ENCODE results near the gene SMC2.

The SMC2 gene

DNA sequence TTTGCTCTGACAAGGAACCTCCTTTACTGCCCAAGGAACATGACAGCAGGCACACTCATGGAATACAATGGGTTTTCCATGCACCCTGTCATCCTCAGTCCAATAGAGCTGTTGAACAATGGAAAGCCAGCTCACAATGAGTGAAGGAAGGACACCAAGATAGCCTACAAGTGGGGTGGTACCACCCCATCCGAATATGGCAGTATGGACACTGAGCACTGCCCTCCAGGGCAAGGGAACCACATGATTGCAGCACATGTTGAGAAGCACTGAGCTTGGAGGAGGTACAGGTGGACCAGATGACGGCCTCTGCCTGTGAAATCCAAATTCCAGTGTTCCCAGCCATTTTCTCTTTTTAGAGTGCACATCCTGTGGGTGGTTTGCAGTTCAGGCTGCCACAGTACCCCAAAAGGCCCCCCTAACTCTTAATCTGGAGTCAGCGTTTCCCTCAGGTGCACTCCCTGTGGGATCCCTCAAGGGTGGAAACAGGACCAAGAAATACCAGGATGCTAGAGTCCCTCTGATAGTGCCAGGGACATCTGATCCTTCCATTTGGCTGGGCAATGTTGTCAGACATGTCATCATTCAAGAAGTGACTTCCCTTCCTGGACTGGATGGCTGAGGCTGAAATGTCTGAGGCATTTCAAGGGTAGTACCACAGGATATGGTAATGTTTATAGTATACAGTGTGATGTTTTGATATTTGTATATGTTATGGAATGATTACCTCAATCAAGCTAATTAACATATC is 48.9 kb downstream of the SMC2 start:
- TF ChIP-seq, protein P1, sequence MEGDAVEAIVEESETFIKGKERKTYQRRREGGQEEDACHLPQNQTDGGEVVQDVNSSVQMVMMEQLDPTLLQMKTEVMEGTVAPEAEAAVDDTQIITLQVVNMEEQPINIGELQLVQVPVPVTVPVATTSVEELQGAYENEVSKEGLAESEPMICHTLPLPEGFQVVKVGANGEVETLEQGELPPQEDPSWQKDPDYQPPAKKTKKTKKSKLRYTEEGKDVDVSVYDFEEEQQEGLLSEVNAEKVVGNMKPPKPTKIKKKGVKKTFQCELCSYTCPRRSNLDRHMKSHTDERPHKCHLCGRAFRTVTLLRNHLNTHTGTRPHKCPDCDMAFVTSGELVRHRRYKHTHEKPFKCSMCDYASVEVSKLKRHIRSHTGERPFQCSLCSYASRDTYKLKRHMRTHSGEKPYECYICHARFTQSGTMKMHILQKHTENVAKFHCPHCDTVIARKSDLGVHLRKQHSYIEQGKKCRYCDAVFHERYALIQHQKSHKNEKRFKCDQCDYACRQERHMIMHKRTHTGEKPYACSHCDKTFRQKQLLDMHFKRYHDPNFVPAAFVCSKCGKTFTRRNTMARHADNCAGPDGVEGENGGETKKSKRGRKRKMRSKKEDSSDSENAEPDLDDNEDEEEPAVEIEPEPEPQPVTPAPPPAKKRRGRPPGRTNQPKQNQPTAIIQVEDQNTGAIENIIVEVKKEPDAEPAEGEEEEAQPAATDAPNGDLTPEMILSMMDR (IDR thresholded peaks at IDR 0.05; ENCODE audit: unreplicated experiment in 3 of 3) = no peak
- Mint-ChIP-seq H3K36me3 (ENCODE audit: low read depth) (peaks cover 52% of the 10 kb centered on the region), H3K27me3 (ENCODE audit: low read depth) (no peaks in the 10 kb centered on the region), H3K4me3 (no peak overlapping the region), H3K4me1 (no peaks in the 10 kb centered on the region), H3K9me3 (no peaks in the 10 kb centered on the region), H3K27ac (no peak overlapping the region)

DNA sequence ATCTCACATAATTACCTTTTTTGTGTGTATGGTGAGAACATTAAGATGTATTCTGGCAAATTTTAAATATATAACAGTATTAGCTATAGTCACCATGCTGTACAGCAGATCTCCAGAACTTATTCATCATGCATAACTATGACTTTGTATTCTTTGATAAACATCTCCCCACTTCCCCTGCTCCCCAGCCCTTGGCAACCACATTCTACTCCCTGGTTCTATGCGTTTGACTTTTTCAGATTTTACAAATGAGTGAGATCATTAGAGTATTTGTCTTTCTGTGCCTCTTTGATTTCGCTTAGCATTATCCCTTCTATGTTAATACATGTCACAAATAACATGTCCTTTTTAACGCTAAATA is 49.4 kb downstream of the SMC2 start:
- Mint-ChIP-seq H3K27ac (no peak overlapping the region), H3K27me3 (ENCODE audit: low read depth) (no peaks in the 10 kb centered on the region), H3K4me1 (no peaks in the 10 kb centered on the region), H3K4me3 (no peak overlapping the region), H3K9me3 (no peaks in the 10 kb centered on the region), H3K36me3 (ENCODE audit: low read depth) (peaks cover 47% of the 10 kb centered on the region)
- TF ChIP-seq, protein P1 (IDR thresholded peaks at IDR 0.05; ENCODE audit: unreplicated experiment in 3 of 3) = no peak

DNA sequence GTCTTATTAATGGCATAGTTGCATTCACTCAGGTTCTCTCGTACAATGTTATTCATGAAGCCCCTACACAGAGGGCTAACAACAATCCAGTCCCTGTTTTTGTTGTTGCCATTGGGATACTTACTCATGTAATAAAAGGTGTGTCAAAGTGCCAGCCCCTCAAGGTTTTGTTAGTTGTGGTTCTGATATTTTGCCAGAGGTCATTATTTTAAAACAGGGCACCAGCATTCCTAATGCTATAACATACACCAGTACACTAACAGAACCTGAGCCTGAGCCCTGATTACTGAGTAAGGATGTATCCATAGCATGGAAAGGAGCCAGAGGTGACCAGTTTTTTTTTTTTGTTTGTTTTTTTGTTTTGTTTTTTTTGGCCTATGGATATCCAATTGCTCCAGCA is 50.2 kb downstream of the SMC2 start:
- Mint-ChIP-seq H3K4me1 (no peaks in the 10 kb centered on the region), H3K27me3 (ENCODE audit: low read depth) (no peaks in the 10 kb centered on the region), H3K4me3 (no peak overlapping the region), H3K9me3 (no peaks in the 10 kb centered on the region), H3K36me3 (ENCODE audit: low read depth) (peaks cover 40% of the 10 kb centered on the region), H3K27ac (no peak overlapping the region)
- TF ChIP-seq, protein P1 (IDR thresholded peaks at IDR 0.05; ENCODE audit: unreplicated experiment in 3 of 3) = no peak

DNA sequence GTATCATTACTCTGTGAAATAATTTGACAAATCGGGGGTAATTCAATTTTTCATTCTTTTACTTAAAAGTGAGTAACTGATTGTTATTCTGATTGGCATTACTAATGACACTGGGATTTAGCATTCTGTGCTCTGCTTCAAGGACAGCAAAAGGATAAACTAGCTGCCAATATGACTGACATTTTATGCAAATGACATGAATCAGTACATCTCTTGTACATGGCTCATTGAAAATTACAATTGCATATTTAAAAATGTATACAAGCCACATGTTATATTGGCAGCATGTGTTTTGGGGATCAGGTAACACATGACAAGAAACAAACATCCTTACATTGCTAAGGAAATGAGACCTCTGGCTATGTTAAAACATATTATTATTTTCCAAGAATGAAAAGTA is 79.0 kb downstream of the SMC2 start:
- TF ChIP-seq, protein P1 (IDR thresholded peaks at IDR 0.05; ENCODE audit: unreplicated experiment in 3 of 3) = no peak
- H3K9me3 Mint-ChIP-seq = peaks cover 4% of the 10 kb centered on the region
- no peaks in the 10 kb centered on the region for H3K27me3 Mint-ChIP-seq (ENCODE audit: low read depth)
- H3K4me3 Mint-ChIP-seq = no peak overlapping the region
- H3K4me1 Mint-ChIP-seq = no peaks in the 10 kb centered on the region
- no peaks in the 10 kb centered on the region for H3K36me3 Mint-ChIP-seq (ENCODE audit: low read depth)
- no peak overlapping the region for H3K27ac Mint-ChIP-seq

DNA sequence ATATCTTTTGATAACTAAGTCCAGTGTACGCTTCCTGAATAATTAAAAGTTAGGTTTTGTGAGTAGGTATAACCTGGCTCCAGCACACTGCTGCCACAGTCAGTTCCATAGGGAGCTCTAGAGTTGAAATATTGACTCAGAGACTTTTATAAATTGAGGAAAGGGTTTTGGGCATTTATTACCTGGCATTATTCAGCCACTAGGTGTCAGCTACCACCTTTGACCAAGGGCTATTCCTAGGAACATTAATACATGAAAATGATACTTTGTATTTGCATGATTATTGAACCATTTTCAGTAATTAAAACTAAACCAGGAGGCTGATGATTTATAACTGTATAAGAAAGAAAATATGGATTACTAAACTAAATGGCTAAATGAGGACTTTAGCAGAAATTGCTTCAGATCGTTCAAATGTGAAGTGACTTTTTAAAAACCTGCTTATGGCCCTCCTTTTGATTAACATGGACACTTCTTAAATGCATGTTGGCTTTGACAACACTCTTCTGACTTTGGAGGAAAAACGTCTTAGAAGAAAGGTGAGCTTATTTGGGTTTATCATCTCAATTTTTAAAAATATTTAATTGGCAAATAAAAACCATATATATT is 83.0 kb downstream of the SMC2 start:
- no peaks in the 10 kb centered on the region for H3K9me3 Mint-ChIP-seq
- H3K27ac Mint-ChIP-seq = no peak overlapping the region
- TF ChIP-seq, protein P1 (IDR thresholded peaks at IDR 0.05; ENCODE audit: unreplicated experiment in 3 of 3) = peak; percentile 23 to 38 (median 34)
- no peaks in the 10 kb centered on the region for H3K36me3 Mint-ChIP-seq (ENCODE audit: low read depth)
- H3K27me3 Mint-ChIP-seq (ENCODE audit: low read depth) = no peaks in the 10 kb centered on the region
- no peak overlapping the region for H3K4me3 Mint-ChIP-seq
- no peaks in the 10 kb centered on the region for H3K4me1 Mint-ChIP-seq

DNA sequence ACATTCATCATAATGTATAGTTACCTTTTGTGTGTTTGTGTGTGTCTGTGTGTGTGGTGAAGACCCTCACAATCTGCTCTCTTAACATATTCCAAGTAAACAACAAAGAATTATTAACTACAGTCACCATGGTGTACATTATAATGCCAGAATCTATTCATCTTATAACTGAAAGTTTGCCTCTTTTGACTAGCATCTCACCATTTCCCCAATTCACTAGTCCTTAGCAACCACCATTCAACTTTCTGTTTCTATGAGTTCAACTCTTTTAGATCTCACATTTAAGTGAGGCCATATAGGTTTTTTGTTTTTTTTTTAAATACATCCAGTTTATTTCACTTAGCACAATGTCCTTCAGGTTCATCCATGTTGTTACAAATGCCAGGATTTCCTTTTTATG is 83.6 kb downstream of the SMC2 start:
- TF ChIP-seq, protein P1 (IDR thresholded peaks at IDR 0.05; ENCODE audit: unreplicated experiment in 3 of 3) = no peak
- Mint-ChIP-seq H3K27me3 (ENCODE audit: low read depth) (no peaks in the 10 kb centered on the region), H3K9me3 (no peaks in the 10 kb centered on the region), H3K27ac (no peak overlapping the region), H3K4me3 (no peak overlapping the region), H3K36me3 (ENCODE audit: low read depth) (no peaks in the 10 kb centered on the region), H3K4me1 (no peaks in the 10 kb centered on the region)
